ENCODE data around the gene GRID2. TPM values are rescaled to one million over a fixed set of nuclear protein-coding genes. Genes with fewer than 3 reads are reported as not detected.

The GRID2 gene
- total and polyA plus RNA-seq, 2 of the 13 experiments (the other 11 are each of a cell fraction or from before 2014, with no cell fraction given), result not detected

- no peak for TF ChIP-seq ZC3H4 (CRISPR knock-in tag; IDR thresholded peaks at IDR 0.05; ENCODE audit: borderline replicate concordance)
- no peak for TF ChIP-seq DZIP1 (CRISPR knock-in tag; IDR thresholded peaks at IDR 0.05)
- TF ChIP-seq ZNF564 (CRISPR knock-in tag; IDR thresholded peaks at IDR 0.05), result no peak
- no peak for TF ChIP-seq ZBTB7B (CRISPR knock-in tag; IDR thresholded peaks at IDR 0.05)
- no peak for TF ChIP-seq TEAD3 (CRISPR knock-in tag; optimal IDR thresholded peaks at IDR 0.05; ENCODE audit: borderline replicate concordance)
- no peak for TF ChIP-seq ZNF567 (CRISPR knock-in tag; IDR thresholded peaks at IDR 0.05; ENCODE audit: borderline replicate concordance)
- TF ChIP-seq ZEB1 (IDR thresholded peaks at IDR 0.05; ENCODE audit: insufficient replicate concordance, low read depth), result no peak
- no peak for TF ChIP-seq ZNF20 (CRISPR knock-in tag; IDR thresholded peaks at IDR 0.05)
- TF ChIP-seq ZNF230 (CRISPR knock-in tag; IDR thresholded peaks at IDR 0.05), result no peak
- no peak for TF ChIP-seq RNF2 (conservative IDR thresholded peaks at IDR 0.05; ENCODE audit: low read depth)
- TF ChIP-seq THAP8 (CRISPR knock-in tag; IDR thresholded peaks at IDR 0.05; ENCODE audit: borderline replicate concordance), result no peak
- TF ChIP-seq AGO1 (IDR thresholded peaks at IDR 0.05; ENCODE audit: low read depth, low read length, poor library complexity, severe bottlenecking), result no peak
- no peak for TF ChIP-seq FUBP1 (CRISPR knock-in tag; IDR thresholded peaks at IDR 0.05; ENCODE audit: borderline replicate concordance)
- TF ChIP-seq ARNT (IDR thresholded peaks at IDR 0.05), result no peak
- ATAC-seq, result no peak
- H3K27me3 ChIP-seq (ENCODE audit: control insufficient read depth in 1 of 2, insufficient read depth in 2 of 2, low read length in 2 of 2), result no peaks in the 10 kb centered on the region; a peak in 1 of 5 replicates
- no peak overlapping the region for H3K4me2 ChIP-seq (ENCODE audit: low read depth, low read length)
- H3K4me1 ChIP-seq (ENCODE audit: insufficient read depth, low read length), result no peaks in the 10 kb centered on the region
- FAIRE-seq, result no peak
- H3K9ac ChIP-seq (ENCODE audit: insufficient read depth, low read depth, low read length), result no peak overlapping the region
- no peak overlapping the region for H3K4me3 ChIP-seq (replicated peaks in 1 of 3; ENCODE audit: insufficient read depth in 1 of 3, low read depth in 2 of 3, low read length in 3 of 3)
- POLR2A ChIA-PET, result no interaction called here
- no peaks in the 10 kb centered on the region for H4K20me1 ChIP-seq (ENCODE audit: insufficient read depth, low read length)
- H3K27ac ChIP-seq (ENCODE audit: extremely low read length, insufficient read depth, low read length), result no peak overlapping the region
- no TSS peak for BruUV-seq (replicated peaks)
- CTCF ChIA-PET (ENCODE audit: low intra/inter-chr PET ratio, low total read pairs), result no interaction called here
- WGBS (ENCODE audit: low lambda C conversion rate), result 0% methylated on average over 1 of the region's 1 CpG
- peaks cover 35% of the 10 kb centered on the region for H3K9me3 ChIP-seq (ENCODE audit: low read length)
- in situ Hi-C loops (cut with HindIII; ENCODE audit: extremely low pct_ligation_motif_present, low pct_unique_long_range_greater_than_20kb), result no loop called here
- DNase-seq (ENCODE audit: low spot score), result no peak
- intact Hi-C loops (cut with micrococcal nuclease; ENCODE audit: unreplicated experiment), result no loop called here
- H3K36me3 ChIP-seq (replicated peaks in 1 of 2; ENCODE audit: control insufficient read depth in 1 of 2, insufficient read depth in 2 of 2, low read length in 2 of 2), result no peaks in the 10 kb centered on the region
- no peak overlapping the region for H2AFZ ChIP-seq (ENCODE audit: low read length)
- H3K79me2 ChIP-seq (ENCODE audit: insufficient read depth, low read length), result no peaks in the 10 kb centered on the region
These were observed 45.6 kb upstream of the GRID2 start for GRCh38 chr4:92257931-92258857.

Data from HepG2 (cell line).